Measurements from ENCODE around the gene NSMCE3.

Gene NSMCE3

GRCh38 chr15:29223640-29224039, 46.0 kb downstream of the NSMCE3 start:
- DNase-seq (ENCODE audit: insufficient read length, low spot score) (no peak), FAIRE-seq (no peak)

- DNase-seq (ENCODE audit: insufficient read length, low spot score) (no peak), FAIRE-seq (no peak)
These were observed 47.3 kb downstream of the NSMCE3 start for GRCh38 chr15:29222129-29222853.

GRCh38 chr15:29220852-29221251, 48.8 kb downstream of the NSMCE3 start:
- DNase-seq (ENCODE audit: insufficient read length, low spot score) (no peak), FAIRE-seq (no peak)

DNA sequence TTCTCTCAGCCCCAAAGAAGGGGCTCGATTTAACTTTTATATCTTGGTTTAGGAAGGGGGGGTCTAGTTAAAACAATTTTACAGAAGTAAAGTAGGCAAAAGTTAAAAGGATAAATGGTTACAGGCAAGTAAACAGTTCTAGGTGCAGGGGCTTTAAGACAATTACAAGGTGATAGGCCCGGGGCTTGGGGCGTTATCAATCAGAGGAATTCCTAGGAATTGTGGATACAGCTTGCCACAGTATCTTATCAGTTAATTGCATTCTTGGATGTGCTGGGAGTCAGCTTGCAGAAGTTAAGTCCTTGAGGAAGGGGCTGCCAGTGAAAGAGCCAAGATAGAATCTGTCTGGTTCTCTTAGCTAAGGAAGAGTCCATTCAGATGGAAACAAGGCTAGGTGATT, 52.7 kb downstream of the NSMCE3 start:
- DNase-seq (ENCODE audit: insufficient read length, low spot score) (no peak), FAIRE-seq (no peak)

Measured in GM19239 (cell line).